Sigmoid colon (tissue), 4 donors: ENCODE measurements around the gene CACNB2.

Experiments
- CTCF ChIP-seq, 4 experiments: fragments of 450-650 bp in 3 of 4; fragments of 200-600 bp in 1 of 4; IDR thresholded peaks; one replicate each; pipeline ENCODE4 v1.5.1; 2016 to 2019; ENCODE audit warnings: antibody characterized with exemption in 4 of 4, mild to moderate bottlenecking in 3 of 4, moderate library complexity in 2 of 4
- POLR2AphosphoS5 ChIP-seq, 4 donors: sonication (generic); formaldehyde crosslinking; IDR thresholded peaks; one replicate each; pipeline ENCODE4 v1.6.1; 2017; ENCODE audit warnings: antibody characterized with exemption in 4 of 4

- TF ChIP-seq CTCF (IDR thresholded peaks at IDR 0.05) (no peak), POLR2AphosphoS5 (IDR thresholded peaks at IDR 0.05) (no peak)
Observed at GRCh38 chr10:18576586-18576985, 436.4 kb downstream of the CACNB2 start.
